PC-3 (cell line): ENCODE measurements around the gene C13orf42.

Experiments
- CTCF ChIP-seq: fragments of 300-600 bp; sonication (generic); conservative IDR thresholded peaks from 2 replicates; pipeline ENCODE4 v1.5.1; 2017; ENCODE audit warnings: antibody characterized with exemption, low read depth, mild to moderate bottlenecking, low read length
- EZH2 ChIP-seq: fragments of 300-600 bp; sonication (generic); IDR thresholded peaks from one replicate; pipeline ENCODE4 v1.6.1; 2017; ENCODE audit warnings: antibody characterized with exemption, mild to moderate bottlenecking, low read length; ENCODE audit not compliant: unreplicated experiment
- EZH2phosphoT487 ChIP-seq: fragments of 300-600 bp; sonication (generic); IDR thresholded peaks from 2 replicates; pipeline ENCODE4 v1.6.1; 2018; ENCODE audit warnings: mild to moderate bottlenecking, antibody characterized with exemption, low read length, borderline replicate concordance

GRCh38 chr13:51043310-51043709, 67.8 kb downstream of the C13orf42 start:
- no peak for TF ChIP-seq CTCF
- TF ChIP-seq EZH2, result no peak
- TF ChIP-seq EZH2phosphoT487, result no peak
